ENCODE measurements around the gene CNOT6L. TPM values are rescaled to one million over a fixed set of nuclear protein-coding genes. Genes with fewer than 3 reads are reported as not detected.
A peak's percentile ranks its signal among the peaks of the same experiment; 100 is the strongest.

CNOT6L gene
- total and polyA plus RNA-seq, 2 experiments from 2014 or later = 6.5 to 9.2 TPM

DNA sequence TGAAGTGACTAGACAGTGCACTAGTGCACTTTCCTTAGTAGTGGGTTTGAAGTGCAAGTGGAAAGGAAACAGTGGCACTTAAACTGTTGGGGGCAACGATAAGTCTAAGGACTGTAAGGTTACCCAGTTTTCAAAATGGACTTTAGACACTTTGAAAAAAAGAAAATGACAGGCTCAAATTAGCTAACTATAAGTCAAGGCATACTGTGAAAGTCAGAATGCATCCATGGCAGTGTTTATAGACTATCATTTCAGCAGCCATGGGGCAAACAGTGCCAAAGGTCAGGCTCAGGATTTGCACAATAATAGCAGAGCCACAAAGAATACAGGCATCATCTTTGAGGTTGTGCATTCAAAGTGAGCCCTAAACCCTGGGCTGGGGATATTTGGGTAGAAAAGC lies 109.1 kb downstream of the CNOT6L start:
- DNase-seq = no peak
- Histone ChIP-seq H2AFZ (no peak overlapping the region), H3K4me3 (no peak overlapping the region), H3K9ac (no peak overlapping the region), H3K79me2 (ENCODE audit: insufficient read depth) (no peaks in the 10 kb centered on the region), H3K27ac (no peak overlapping the region), H3F3A (ENCODE audit: insufficient read depth) (no peaks in the 10 kb centered on the region), H4K20me1 (ENCODE audit: insufficient read depth) (no peaks in the 10 kb centered on the region), H3K9me2 (ENCODE audit: insufficient read depth) (no peaks in the 10 kb centered on the region), H3K4me2 (ENCODE audit: unreplicated experiment) (no peak overlapping the region), H3K27me3 (replicated peaks; ENCODE audit: insufficient read depth) (no peaks in the 10 kb centered on the region), H3K36me3 (ENCODE audit: low read depth) (0 out of 2 replicates have a peak, but pooled peaks cover 6% of the 10 kb centered on the region), H3K4me1 (ENCODE audit: insufficient read depth) (no peaks in the 10 kb centered on the region), H3K9me3 (ENCODE audit: low read depth) (no peaks in the 10 kb centered on the region)
- 96 to 100% methylated on average over 1 of the region's 1 CpG for WGBS, 2 experiments (ENCODE audit: low coverage in 1 of 2, low lambda C conversion rate in 2 of 2, missing lambda C conversion rate in 2 of 2)
- TF ChIP-seq EZH2 (IDR thresholded peaks at IDR 0.05; ENCODE audit: insufficient read depth, poor library complexity, severe bottlenecking) (no peak), EZH2phosphoT487 (IDR thresholded peaks at IDR 0.05; ENCODE audit: insufficient read depth, low read depth) (no peak)
- in situ Hi-C loops (cut with MboI) = no loop called here

DNA sequence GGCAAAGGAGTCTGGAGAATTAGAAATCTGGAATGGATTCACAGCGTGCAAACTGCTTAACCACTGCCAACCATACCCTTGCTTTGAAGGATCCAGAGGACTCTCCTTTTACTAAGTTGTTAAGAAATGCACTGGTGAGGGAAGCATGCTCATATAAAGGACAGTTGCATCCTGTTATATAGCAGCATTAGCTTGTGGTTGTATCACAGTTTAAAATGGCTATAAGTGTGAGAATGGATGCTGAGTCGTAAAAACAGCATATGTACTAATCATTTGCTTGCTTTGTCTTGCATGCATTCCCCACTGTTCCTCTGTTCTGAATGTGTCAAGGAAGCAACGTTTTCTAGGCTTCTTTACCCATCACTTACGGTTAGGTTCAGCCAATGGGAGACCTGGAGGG lies 112.5 kb downstream of the CNOT6L start:
- no peaks in the 10 kb centered on the region for H3K36me3 ChIP-seq (ENCODE audit: low read depth)
- H3F3A ChIP-seq (ENCODE audit: insufficient read depth) = no peaks in the 10 kb centered on the region
- no peak overlapping the region for H3K9ac ChIP-seq
- no peaks in the 10 kb centered on the region for H4K20me1 ChIP-seq (ENCODE audit: insufficient read depth)
- H3K9me2 ChIP-seq (ENCODE audit: insufficient read depth) = no peaks in the 10 kb centered on the region
- no peak overlapping the region for H3K4me3 ChIP-seq
- H3K4me2 ChIP-seq (ENCODE audit: unreplicated experiment) = no peak overlapping the region
- no peaks in the 10 kb centered on the region for H3K79me2 ChIP-seq (ENCODE audit: insufficient read depth)
- no peak overlapping the region for H2AFZ ChIP-seq
- in situ Hi-C loops (cut with MboI) = no loop called here
- WGBS, 2 experiments (ENCODE audit: low coverage in 1 of 2, low lambda C conversion rate in 2 of 2, missing lambda C conversion rate in 2 of 2) = 45 to 49% methylated on average over 4 of the region's 4 CpGs
- H3K4me1 ChIP-seq (ENCODE audit: insufficient read depth) = no peaks in the 10 kb centered on the region
- DNase-seq = no peak
- H3K27ac ChIP-seq = no peak overlapping the region
- no peaks in the 10 kb centered on the region for H3K27me3 ChIP-seq (replicated peaks; ENCODE audit: insufficient read depth)
- TF ChIP-seq EZH2phosphoT487 (IDR thresholded peaks at IDR 0.05; ENCODE audit: insufficient read depth, low read depth) = no peak
- no peak for TF ChIP-seq EZH2 (IDR thresholded peaks at IDR 0.05; ENCODE audit: insufficient read depth, poor library complexity, severe bottlenecking)
- no peaks in the 10 kb centered on the region for H3K9me3 ChIP-seq (ENCODE audit: low read depth)

DNA sequence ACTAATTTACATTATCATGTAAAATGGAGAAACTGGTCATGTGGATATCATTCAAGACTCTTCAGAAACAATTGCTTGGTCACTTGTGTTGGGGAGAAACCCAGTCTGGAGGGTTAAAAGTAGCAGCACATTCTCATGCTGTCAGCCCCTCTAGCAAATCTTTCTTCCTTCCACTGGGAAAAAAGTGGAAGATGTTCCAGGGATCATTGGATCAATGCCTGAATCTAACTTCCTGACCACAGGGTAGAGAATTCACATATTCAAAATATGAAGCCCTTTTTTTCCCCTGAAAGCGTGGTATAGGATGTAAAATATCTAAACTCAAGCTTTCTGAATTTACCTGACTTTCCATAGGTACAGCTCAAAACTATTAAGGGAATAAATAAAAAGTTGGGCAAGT lies 115.5 kb downstream of the CNOT6L start:
- no peak overlapping the region for H3K4me2 ChIP-seq (ENCODE audit: unreplicated experiment)
- no peaks in the 10 kb centered on the region for H3K9me2 ChIP-seq (ENCODE audit: insufficient read depth)
- DNase-seq = no peak
- no peak overlapping the region for H3K9ac ChIP-seq
- no peak overlapping the region for H3K27ac ChIP-seq
- 95 to 100% methylated on average over 1 of the region's 1 CpG for WGBS, 2 experiments (ENCODE audit: low coverage in 1 of 2, low lambda C conversion rate in 2 of 2, missing lambda C conversion rate in 2 of 2)
- in situ Hi-C loops (cut with MboI) = no loop called here
- H3K79me2 ChIP-seq (ENCODE audit: insufficient read depth) = no peaks in the 10 kb centered on the region
- H3K36me3 ChIP-seq (ENCODE audit: low read depth) = no peaks in the 10 kb centered on the region
- no peak overlapping the region for H2AFZ ChIP-seq
- peaks cover 12% of the 10 kb centered on the region for H3K4me1 ChIP-seq (ENCODE audit: insufficient read depth)
- H3K27me3 ChIP-seq (replicated peaks; ENCODE audit: insufficient read depth) = no peaks in the 10 kb centered on the region
- no peaks in the 10 kb centered on the region for H3F3A ChIP-seq (ENCODE audit: insufficient read depth)
- H4K20me1 ChIP-seq (ENCODE audit: insufficient read depth) = no peaks in the 10 kb centered on the region
- no peak overlapping the region for H3K4me3 ChIP-seq
- TF ChIP-seq EZH2 (IDR thresholded peaks at IDR 0.05; ENCODE audit: insufficient read depth, poor library complexity, severe bottlenecking) = no peak
- no peak for TF ChIP-seq EZH2phosphoT487 (IDR thresholded peaks at IDR 0.05; ENCODE audit: insufficient read depth, low read depth)
- H3K9me3 ChIP-seq (ENCODE audit: low read depth) = no peaks in the 10 kb centered on the region

DNA sequence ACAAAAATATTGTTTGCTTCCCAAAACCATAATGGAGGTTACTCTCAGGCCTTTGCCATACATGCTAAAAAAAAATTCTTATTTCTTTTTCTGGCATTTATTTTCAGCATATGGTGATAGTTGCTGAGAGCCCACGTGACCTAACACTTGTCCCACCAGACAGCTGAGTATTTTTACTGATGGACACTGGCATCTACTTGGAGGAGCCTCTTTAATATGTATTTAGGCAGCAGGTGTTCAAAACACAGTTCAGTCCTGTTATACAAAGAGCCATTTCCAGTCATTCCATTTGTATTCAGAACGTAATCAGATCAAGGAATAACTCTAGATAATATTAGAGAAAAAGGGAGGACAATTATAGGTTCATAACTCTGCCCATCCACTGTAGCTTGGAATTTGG lies 118.0 kb downstream of the CNOT6L start:
- 57 to 61% methylated on average over 2 of the region's 2 CpGs for WGBS, 2 experiments (ENCODE audit: low coverage in 1 of 2, low lambda C conversion rate in 2 of 2, missing lambda C conversion rate in 2 of 2)
- Histone ChIP-seq H3K27ac (no peak overlapping the region), H3K79me2 (ENCODE audit: insufficient read depth) (no peaks in the 10 kb centered on the region), H2AFZ (no peak overlapping the region), H3K9me3 (ENCODE audit: low read depth) (no peaks in the 10 kb centered on the region), H3K4me2 (ENCODE audit: unreplicated experiment) (no peak overlapping the region), H3K27me3 (replicated peaks; ENCODE audit: insufficient read depth) (no peaks in the 10 kb centered on the region), H3K4me1 (ENCODE audit: insufficient read depth) (peaks cover 20% of the 10 kb centered on the region), H3K9me2 (ENCODE audit: insufficient read depth) (no peaks in the 10 kb centered on the region), H3K9ac (no peak overlapping the region), H3K4me3 (no peak overlapping the region), H3F3A (ENCODE audit: insufficient read depth) (no peaks in the 10 kb centered on the region), H3K36me3 (ENCODE audit: low read depth) (no peaks in the 10 kb centered on the region), H4K20me1 (ENCODE audit: insufficient read depth) (no peaks in the 10 kb centered on the region)
- TF ChIP-seq EZH2phosphoT487 (IDR thresholded peaks at IDR 0.05; ENCODE audit: insufficient read depth, low read depth) (no peak), EZH2 (IDR thresholded peaks at IDR 0.05; ENCODE audit: insufficient read depth, poor library complexity, severe bottlenecking) (no peak)
- in situ Hi-C loops (cut with MboI) = no loop called here
- no peak for DNase-seq

DNA sequence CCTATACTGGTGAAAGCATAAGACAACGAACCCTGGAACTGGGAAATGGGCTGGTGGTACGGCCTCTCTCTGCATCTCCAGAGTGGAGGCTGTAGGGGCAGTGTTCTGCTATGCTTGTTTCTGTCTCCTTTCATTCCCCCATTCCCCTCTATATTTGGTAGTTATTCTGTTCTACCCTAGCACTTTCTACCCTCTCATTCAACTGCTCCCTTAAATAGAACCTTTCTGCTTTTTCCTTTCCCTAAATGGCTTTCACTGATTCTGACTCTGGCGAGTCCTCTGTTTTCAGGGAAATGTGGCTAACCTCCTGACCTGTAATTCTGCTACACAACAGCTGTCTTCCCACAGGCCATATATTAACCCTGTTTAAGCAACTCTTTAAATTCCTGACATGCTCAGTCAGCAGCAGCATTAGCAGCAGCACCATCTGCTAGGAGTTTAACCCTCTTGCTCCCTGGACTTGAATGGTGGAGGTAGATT lies 119.4 kb downstream of the CNOT6L start:
- Histone ChIP-seq H3F3A (ENCODE audit: insufficient read depth) (peaks cover 6% of the 10 kb centered on the region; the same call in 1 of the 2 replicates), H3K36me3 (ENCODE audit: low read depth) (no peaks in the 10 kb centered on the region), H3K27me3 (replicated peaks; ENCODE audit: insufficient read depth) (no peaks in the 10 kb centered on the region), H3K9me3 (ENCODE audit: low read depth) (no peaks in the 10 kb centered on the region), H4K20me1 (ENCODE audit: insufficient read depth) (no peaks in the 10 kb centered on the region), H3K4me3 (0 out of 2 replicates have a peak overlapping the region, but pooled peaks have one; percentile 17), H3K27ac (no peak overlapping the region), H2AFZ (peak overlapping the region; percentile 12; the same call in 1 of the 2 replicates), H3K9me2 (ENCODE audit: insufficient read depth) (no peaks in the 10 kb centered on the region), H3K79me2 (ENCODE audit: insufficient read depth) (no peaks in the 10 kb centered on the region), H3K4me2 (ENCODE audit: unreplicated experiment) (peak overlapping the region; percentile 29), H3K4me1 (ENCODE audit: insufficient read depth) (peaks cover 31% of the 10 kb centered on the region), H3K9ac (no peak overlapping the region)
- in situ Hi-C loops (cut with MboI) = no loop called here
- DNase-seq = peak; percentile 73
- TF ChIP-seq EZH2phosphoT487 (IDR thresholded peaks at IDR 0.05; ENCODE audit: insufficient read depth, low read depth) = no peak
- TF ChIP-seq EZH2 (IDR thresholded peaks at IDR 0.05; ENCODE audit: insufficient read depth, poor library complexity, severe bottlenecking) = no peak
- 14 to 16% methylated on average over 3 of the region's 3 CpGs for WGBS, 2 experiments (ENCODE audit: low coverage in 1 of 2, low lambda C conversion rate in 2 of 2, missing lambda C conversion rate in 2 of 2)

Measured in GM23248 (cell line).